Thyroid gland (tissue), 4 donors: ENCODE measurements around the gene TMC1. TPM values are rescaled to one million over a fixed set of nuclear protein-coding genes. Genes with fewer than 3 reads are reported as not detected.
A peak's percentile ranks its signal among the peaks of the same experiment; 100 is the strongest.
"Not testable (repeated sequence)": the region's sequence is repeated elsewhere in the genome, so short reads cannot be mapped to it uniquely, and the experiment has no call there.

Experiments used
- DNase-seq, 2 donors: peaks; one replicate each; pipeline ENCODE4 v3.0.0-alpha.2; 2019
- H3K27ac ChIP-seq, 3 donors: fragments of 200-600 bp; sonication (generic); 1 replicate in 2 of 3; 2 replicates in 1 of 3; pipeline ENCODE4 v1.5.1; 2016 to 2019; ENCODE audit warnings: mild to moderate bottlenecking in 1 of 3, moderate library complexity in 1 of 3
- H3K27me3 ChIP-seq: fragments of 200-600 bp; sonication (generic); one replicate; pipeline ENCODE4 v1.5.1; 2019
- H3K36me3 ChIP-seq, 2 donors: fragments of 200-600 bp; sonication (generic); one replicate each; pipeline ENCODE4 v1.5.1; 2016 to 2019
- H3K4me1 ChIP-seq, 2 donors: fragments of 200-600 bp; sonication (generic); one replicate each; pipeline ENCODE4 v1.5.1; 2017 to 2019
- H3K4me3 ChIP-seq, 3 donors: fragments of 200-600 bp; sonication (generic); replicated peaks in 1 of 3; 1 replicate in 2 of 3; 2 replicates in 1 of 3; pipeline ENCODE4 v1.5.1; 2016; ENCODE audit warnings: mild to moderate bottlenecking in 1 of 3
- H3K9me3 ChIP-seq: fragments of 200-600 bp; sonication (generic); one replicate; pipeline ENCODE4 v1.5.1; 2017
- CTCF ChIP-seq, 6 experiments: fragments of 200-600 bp in 3 of 6; fragments of 450-650 bp in 3 of 6; sonication (generic) in 3 of 6; IDR thresholded peaks; one replicate each; pipeline ENCODE4 v1.5.1; 2016 to 2019; ENCODE audit warnings: antibody characterized with exemption in 6 of 6, mild to moderate bottlenecking in 2 of 6, inconsistent platforms in 1 of 6, moderate library complexity in 1 of 6
- POLR2A ChIP-seq, 2 donors: fragments of 450-650 bp; IDR thresholded peaks; one replicate each; pipeline ENCODE4 v1.6.1; 2017; ENCODE audit warnings: antibody characterized with exemption in 2 of 2, mild to moderate bottlenecking in 2 of 2, moderate library complexity in 1 of 2
- WGBS, 2 donors: methylation state at CpG; one replicate each; pipeline ENCODE4 v1.1.5; 2017; 5-methylcytosine and 5-hydroxymethylcytosine counted together
- intact Hi-C: fragments of 100-400 bp; cut with DNase I; formaldehyde crosslinking; loops from one replicate; pipeline ENCODE4 v1.15.1; 2023
- total RNA-seq, 4 donors: library from RNA; depleted of rRNA; stranded (reverse); fragments of >200 nt; gene quantifications; one replicate each; pipeline ENCODE4 v1.2.3, GENCODE V29; 2016

TMC1 gene
- under 1 TPM in 2 of 4 donors, not detected in 2; 0.11 to 0.13 TPM for total RNA-seq

- not testable (repeated sequence) for H3K4me1 ChIP-seq
These were observed at the start of gene TMC1 for GRCh38 chr9:72521416-72521815. Gene TMC1 (plus strand): TSS chr9:72521608. CDS start chr9:72648649, 127,041 bp downstream.

GRCh38 chr9:72473474-72474261 is 47.7 kb upstream of the TMC1 start:
- Histone ChIP-seq H3K4me3 (no peak overlapping the region), H3K36me3 (no peaks in the 10 kb centered on the region), H3K9me3 (no peaks in the 10 kb centered on the region), H3K4me1 (peaks cover 7 to 16% of the 10 kb centered on the region in 2 donors), H3K27ac (no peak overlapping the region), H3K27me3 (no peaks in the 10 kb centered on the region)
- DNase-seq: no peak
- intact Hi-C loops: no loop called here
- TF ChIP-seq CTCF (IDR thresholded peaks at IDR 0.05) (no peak), POLR2A (IDR thresholded peaks at IDR 0.05) (no peak)
- 69 to 81% methylated on average over 1 of the region's 1 CpG for WGBS, 2 donors

More at GRCh38 chr9:72521416-72521815, at the start of gene TMC1:
- H3K9me3 ChIP-seq, H3K27ac ChIP-seq, H3K4me3 ChIP-seq, H3K36me3 ChIP-seq, H3K27me3 ChIP-seq, intact Hi-C loops, DNase-seq: not testable (repeated sequence)
- WGBS, 2 donors: 96% methylated on average over 17 of the region's 17 CpGs

GRCh38 chr9:72474676-72475075 is 46.7 kb upstream of the TMC1 start:
- intact Hi-C loops: no loop called here
- Histone ChIP-seq H3K4me3 (no peak overlapping the region), H3K27me3 (no peaks in the 10 kb centered on the region), H3K4me1 (peaks cover 7 to 14% of the 10 kb centered on the region in 2 donors), H3K36me3 (no peaks in the 10 kb centered on the region), H3K27ac (no peak overlapping the region), H3K9me3 (no peaks in the 10 kb centered on the region)
- no peak for TF ChIP-seq POLR2A (IDR thresholded peaks at IDR 0.05)
- TF ChIP-seq CTCF (IDR thresholded peaks at IDR 0.05): no peak
- no peak for DNase-seq
- 49 to 68% methylated on average over 2 of the region's 2 CpGs for WGBS, 2 donors

GRCh38 chr9:72476100-72476499 is 45.3 kb upstream of the TMC1 start:
- Histone ChIP-seq H3K4me3 (no peak overlapping the region), H3K4me1 (peaks cover 7 to 14% of the 10 kb centered on the region in 2 donors), H3K27me3 (no peaks in the 10 kb centered on the region), H3K36me3 (no peaks in the 10 kb centered on the region), H3K27ac (no peak overlapping the region), H3K9me3 (no peaks in the 10 kb centered on the region)
- intact Hi-C loops: no loop called here
- 95 to 97% methylated on average over 3 of the region's 3 CpGs for WGBS, 2 donors
- TF ChIP-seq CTCF (IDR thresholded peaks at IDR 0.05): no peak
- no peak for TF ChIP-seq POLR2A (IDR thresholded peaks at IDR 0.05)
- no peak for DNase-seq

- 90% methylated on average over 2 of the region's 2 CpGs for WGBS, 2 donors
These were observed 44.6 kb upstream of the TMC1 start for GRCh38 chr9:72476617-72477437.

More at GRCh38 chr9:72476617-72477437, 44.6 kb upstream of the TMC1 start:
- intact Hi-C loops: no loop called here
- Histone ChIP-seq H3K9me3 (no peaks in the 10 kb centered on the region), H3K36me3 (no peaks in the 10 kb centered on the region), H3K4me3 (no peak overlapping the region), H3K4me1 (peaks cover 7 to 14% of the 10 kb centered on the region in 2 donors), H3K27me3 (no peaks in the 10 kb centered on the region), H3K27ac (peak overlapping the region in 1 of 3 donors; percentile 70)
- DNase-seq: peak; percentile 17 to 18
- TF ChIP-seq CTCF (IDR thresholded peaks at IDR 0.05): no peak
- TF ChIP-seq POLR2A (IDR thresholded peaks at IDR 0.05): no peak
